ENCODE measurements around the gene SLC5A10.

DNA sequence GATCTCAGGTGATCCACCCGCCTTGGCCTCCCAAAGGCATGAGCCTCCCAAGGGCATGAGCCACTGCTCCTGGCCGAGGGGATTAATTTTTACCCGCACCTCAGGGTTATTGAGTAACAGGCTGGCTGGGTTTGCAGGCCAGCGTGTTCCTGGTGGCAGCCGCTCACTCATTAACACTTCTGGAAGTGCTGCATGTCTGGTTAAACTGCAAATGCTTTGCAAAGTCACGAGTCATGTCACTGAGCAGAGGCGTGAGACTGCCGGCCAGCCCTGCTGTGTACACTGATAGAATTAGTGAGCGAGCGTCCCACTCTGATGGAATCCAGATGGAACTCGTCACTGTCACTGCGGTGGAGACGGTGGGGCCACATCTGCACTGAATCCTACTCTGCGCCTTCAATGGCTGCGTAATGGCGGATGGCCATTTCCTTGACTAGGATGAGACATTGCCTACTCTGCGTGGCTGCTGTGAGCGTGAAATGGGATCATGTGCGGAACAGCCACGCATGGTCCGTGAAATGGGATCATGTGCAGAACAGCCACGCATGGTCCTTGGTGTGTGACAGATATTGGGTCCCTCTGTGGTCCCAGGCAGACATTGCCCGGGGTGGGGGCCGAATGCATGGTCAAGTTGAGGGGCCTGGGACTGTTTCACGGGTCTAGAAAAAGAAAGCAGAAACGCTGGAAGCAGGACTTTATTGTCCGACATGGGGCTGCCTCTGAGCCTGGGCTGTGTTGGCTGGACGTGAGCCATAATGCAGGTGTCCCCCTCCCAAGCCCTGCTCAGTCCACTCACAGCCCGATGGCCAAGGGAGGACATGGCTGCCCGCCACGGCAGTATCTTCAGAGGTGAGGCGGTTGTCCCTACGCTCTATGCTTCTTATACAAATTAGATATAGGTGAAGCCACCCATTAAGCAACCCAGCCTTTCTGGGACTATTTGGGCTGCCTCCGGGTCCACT lies 740 bp upstream of the SLC5A10 start:
- TF ChIP-seq, protein P1, sequence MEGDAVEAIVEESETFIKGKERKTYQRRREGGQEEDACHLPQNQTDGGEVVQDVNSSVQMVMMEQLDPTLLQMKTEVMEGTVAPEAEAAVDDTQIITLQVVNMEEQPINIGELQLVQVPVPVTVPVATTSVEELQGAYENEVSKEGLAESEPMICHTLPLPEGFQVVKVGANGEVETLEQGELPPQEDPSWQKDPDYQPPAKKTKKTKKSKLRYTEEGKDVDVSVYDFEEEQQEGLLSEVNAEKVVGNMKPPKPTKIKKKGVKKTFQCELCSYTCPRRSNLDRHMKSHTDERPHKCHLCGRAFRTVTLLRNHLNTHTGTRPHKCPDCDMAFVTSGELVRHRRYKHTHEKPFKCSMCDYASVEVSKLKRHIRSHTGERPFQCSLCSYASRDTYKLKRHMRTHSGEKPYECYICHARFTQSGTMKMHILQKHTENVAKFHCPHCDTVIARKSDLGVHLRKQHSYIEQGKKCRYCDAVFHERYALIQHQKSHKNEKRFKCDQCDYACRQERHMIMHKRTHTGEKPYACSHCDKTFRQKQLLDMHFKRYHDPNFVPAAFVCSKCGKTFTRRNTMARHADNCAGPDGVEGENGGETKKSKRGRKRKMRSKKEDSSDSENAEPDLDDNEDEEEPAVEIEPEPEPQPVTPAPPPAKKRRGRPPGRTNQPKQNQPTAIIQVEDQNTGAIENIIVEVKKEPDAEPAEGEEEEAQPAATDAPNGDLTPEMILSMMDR (IDR thresholded peaks at IDR 0.05) = no peak
- no peak for TF ChIP-seq SIN3A (IDR thresholded peaks at IDR 0.05; ENCODE audit: borderline replicate concordance, low read depth, low read length)
- no peak for TF ChIP-seq TAF1 (IDR thresholded peaks at IDR 0.05; ENCODE audit: borderline replicate concordance, low read depth, low read length)
- TF ChIP-seq, protein P2, sequence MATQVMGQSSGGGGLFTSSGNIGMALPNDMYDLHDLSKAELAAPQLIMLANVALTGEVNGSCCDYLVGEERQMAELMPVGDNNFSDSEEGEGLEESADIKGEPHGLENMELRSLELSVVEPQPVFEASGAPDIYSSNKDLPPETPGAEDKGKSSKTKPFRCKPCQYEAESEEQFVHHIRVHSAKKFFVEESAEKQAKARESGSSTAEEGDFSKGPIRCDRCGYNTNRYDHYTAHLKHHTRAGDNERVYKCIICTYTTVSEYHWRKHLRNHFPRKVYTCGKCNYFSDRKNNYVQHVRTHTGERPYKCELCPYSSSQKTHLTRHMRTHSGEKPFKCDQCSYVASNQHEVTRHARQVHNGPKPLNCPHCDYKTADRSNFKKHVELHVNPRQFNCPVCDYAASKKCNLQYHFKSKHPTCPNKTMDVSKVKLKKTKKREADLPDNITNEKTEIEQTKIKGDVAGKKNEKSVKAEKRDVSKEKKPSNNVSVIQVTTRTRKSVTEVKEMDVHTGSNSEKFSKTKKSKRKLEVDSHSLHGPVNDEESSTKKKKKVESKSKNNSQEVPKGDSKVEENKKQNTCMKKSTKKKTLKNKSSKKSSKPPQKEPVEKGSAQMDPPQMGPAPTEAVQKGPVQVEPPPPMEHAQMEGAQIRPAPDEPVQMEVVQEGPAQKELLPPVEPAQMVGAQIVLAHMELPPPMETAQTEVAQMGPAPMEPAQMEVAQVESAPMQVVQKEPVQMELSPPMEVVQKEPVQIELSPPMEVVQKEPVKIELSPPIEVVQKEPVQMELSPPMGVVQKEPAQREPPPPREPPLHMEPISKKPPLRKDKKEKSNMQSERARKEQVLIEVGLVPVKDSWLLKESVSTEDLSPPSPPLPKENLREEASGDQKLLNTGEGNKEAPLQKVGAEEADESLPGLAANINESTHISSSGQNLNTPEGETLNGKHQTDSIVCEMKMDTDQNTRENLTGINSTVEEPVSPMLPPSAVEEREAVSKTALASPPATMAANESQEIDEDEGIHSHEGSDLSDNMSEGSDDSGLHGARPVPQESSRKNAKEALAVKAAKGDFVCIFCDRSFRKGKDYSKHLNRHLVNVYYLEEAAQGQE (IDR thresholded peaks at IDR 0.05; ENCODE audit: low read depth, low read length) = no peak
- no peak for TF ChIP-seq EZH2phosphoT487 (IDR thresholded peaks at IDR 0.05; ENCODE audit: borderline replicate concordance, low read depth)
- TF ChIP-seq POLR2AphosphoS5 (IDR thresholded peaks at IDR 0.05; ENCODE audit: low read depth, low read length) = no peak
- no peak for TF ChIP-seq GATA2 (CRISPR knock-in tag; IDR thresholded peaks at IDR 0.05)
- TF ChIP-seq TCF12 (IDR thresholded peaks at IDR 0.05) = no peak
- TF ChIP-seq, protein P3, sequence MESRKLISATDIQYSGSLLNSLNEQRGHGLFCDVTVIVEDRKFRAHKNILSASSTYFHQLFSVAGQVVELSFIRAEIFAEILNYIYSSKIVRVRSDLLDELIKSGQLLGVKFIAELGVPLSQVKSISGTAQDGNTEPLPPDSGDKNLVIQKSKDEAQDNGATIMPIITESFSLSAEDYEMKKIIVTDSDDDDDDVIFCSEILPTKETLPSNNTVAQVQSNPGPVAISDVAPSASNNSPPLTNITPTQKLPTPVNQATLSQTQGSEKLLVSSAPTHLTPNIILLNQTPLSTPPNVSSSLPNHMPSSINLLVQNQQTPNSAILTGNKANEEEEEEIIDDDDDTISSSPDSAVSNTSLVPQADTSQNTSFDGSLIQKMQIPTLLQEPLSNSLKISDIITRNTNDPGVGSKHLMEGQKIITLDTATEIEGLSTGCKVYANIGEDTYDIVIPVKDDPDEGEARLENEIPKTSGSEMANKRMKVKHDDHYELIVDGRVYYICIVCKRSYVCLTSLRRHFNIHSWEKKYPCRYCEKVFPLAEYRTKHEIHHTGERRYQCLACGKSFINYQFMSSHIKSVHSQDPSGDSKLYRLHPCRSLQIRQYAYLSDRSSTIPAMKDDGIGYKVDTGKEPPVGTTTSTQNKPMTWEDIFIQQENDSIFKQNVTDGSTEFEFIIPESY (IDR thresholded peaks at IDR 0.05; ENCODE audit: borderline replicate concordance, low read depth) = no peak
- no peak for TF ChIP-seq RFX5 (IDR thresholded peaks at IDR 0.05; ENCODE audit: low read length)
